ENCODE results near the gene NCAPD2. TPM values are rescaled to one million over a fixed set of nuclear protein-coding genes. Genes with fewer than 3 reads are reported as not detected.

Gene NCAPD2
- total and polyA plus RNA-seq, 12 donors, result 5.4 to 18.8 (median 12.2) TPM

- no peak overlapping the region for H3K4me3 ChIP-seq
Observed at GRCh38 chr12:6500466-6500865, 6.6 kb downstream of the NCAPD2 start.

GRCh38 chr12:6507102-6507998 is 13.4 kb downstream of the NCAPD2 start:
- WGBS, 2 donors, result 70 to 73% methylated on average over 12 of the region's 12 CpGs
- peaks cover 0 to 88% (median 8%) of the 10 kb centered on the region in 9 donors for H3K36me3 ChIP-seq
- no peaks in the 10 kb centered on the region for H3K9me3 ChIP-seq
- intact Hi-C loops (cut with DNase I), result no loop called here
- H3K4me3 ChIP-seq, result no peak overlapping the region
- peak overlapping the region in 3 of 10 donors; percentile 8 to 50 (median 26) for H3K27ac ChIP-seq
- no peaks in the 10 kb centered on the region for H3K27me3 ChIP-seq
- H3K4me1 ChIP-seq, result peaks cover 0 to 10% (median 0%) of the 10 kb centered on the region in 9 donors
- TF ChIP-seq CTCF (IDR thresholded peaks at IDR 0.05), result no peak
- DNase-seq, result no peak
- ATAC-seq, result no peak

More at GRCh38 chr12:6500466-6500865, 6.6 kb downstream of the NCAPD2 start:
- WGBS, 2 donors, result 89% methylated on average over 2 of the region's 2 CpGs
- ATAC-seq, result no peak
- H3K36me3 ChIP-seq, result peaks cover 0 to 84% (median 0%) of the 10 kb centered on the region in 9 donors
- DNase-seq, result no peak
- no peaks in the 10 kb centered on the region for H3K27me3 ChIP-seq
- H3K4me1 ChIP-seq, result peaks cover 0 to 7% (median 3%) of the 10 kb centered on the region in 9 donors
- intact Hi-C loops (cut with DNase I), result no loop called here
- H3K9me3 ChIP-seq, result no peaks in the 10 kb centered on the region
- TF ChIP-seq CTCF (IDR thresholded peaks at IDR 0.05), result no peak
- H3K27ac ChIP-seq, result no peak overlapping the region

GRCh38 chr12:6508087-6508486 is 14.2 kb downstream of the NCAPD2 start:
- H3K4me1 ChIP-seq, result peaks cover 0 to 10% (median 0%) of the 10 kb centered on the region in 9 donors
- WGBS, 2 donors, result 83 to 87% methylated on average over 7 of the region's 7 CpGs
- H3K27me3 ChIP-seq, result no peaks in the 10 kb centered on the region
- no peak overlapping the region for H3K4me3 ChIP-seq
- DNase-seq (no peak), ATAC-seq (no peak)
- peaks cover 0 to 88% (median 15%) of the 10 kb centered on the region in 9 donors for H3K36me3 ChIP-seq
- no peak for TF ChIP-seq CTCF (IDR thresholded peaks at IDR 0.05)
- no peaks in the 10 kb centered on the region for H3K9me3 ChIP-seq
- intact Hi-C loops (cut with DNase I), result no loop called here
- peak overlapping the region in 3 of 10 donors; percentile 8 to 50 (median 26) for H3K27ac ChIP-seq

- Histone ChIP-seq H3K4me1 (no peaks in the 10 kb centered on the region), H3K4me3 (no peak overlapping the region), H3K9me3 (no peaks in the 10 kb centered on the region), H3K27ac (no peak overlapping the region), H3K36me3 (peaks cover 0 to 100% (median 74%) of the 10 kb centered on the region in 9 donors), H3K27me3 (no peaks in the 10 kb centered on the region)
- intact Hi-C loops (cut with DNase I), result no loop called here
- 85 to 87% methylated on average over 3 of the region's 3 CpGs for WGBS, 2 donors
- ATAC-seq, result no peak
- no peak for TF ChIP-seq CTCF (IDR thresholded peaks at IDR 0.05)
- DNase-seq, result no peak
Observed at GRCh38 chr12:6520186-6520585, 26.3 kb downstream of the NCAPD2 start.

Measured in heart right ventricle (tissue), 16 donors.